ENCODE results near the gene EPB41L1.

EPB41L1 gene

GRCh38 chr20:36207602-36208001 lies 53.1 kb downstream of the EPB41L1 start:
- no peak for DNase-seq (ENCODE audit: low spot score)
- Histone ChIP-seq H3K4me3 (ENCODE audit: low read length in 2 of 2) (no peak overlapping the region), H3K9me3 (replicated peaks in 1 of 2; ENCODE audit: control insufficient read depth in 2 of 2, insufficient read depth in 1 of 2, low read depth in 1 of 2, low read length in 2 of 2) (no peaks in the 10 kb centered on the region), H2BK5ac (ENCODE audit: low read length) (no peak overlapping the region), H3K4me2 (ENCODE audit: insufficient read depth, low read length, poor library complexity, severe bottlenecking) (no peak overlapping the region), H3K36me3 (replicated peaks in 1 of 2; ENCODE audit: control insufficient read depth in 2 of 2, insufficient read depth in 2 of 2, low read length in 2 of 2) (peaks cover 4 to 86% of the 10 kb centered on the region in 2 donors), H4K91ac (ENCODE audit: low read depth, low read length, poor library complexity) (no peak overlapping the region), H3K27ac (replicated peaks; ENCODE audit: low read length) (no peak overlapping the region), H3K18ac (ENCODE audit: low read length) (no peak overlapping the region), H2AFZ (ENCODE audit: low read length) (no peak overlapping the region), H4K8ac (ENCODE audit: low read depth, low read length) (no peak overlapping the region), H3K79me1 (ENCODE audit: low read depth, low read length) (no peaks in the 10 kb centered on the region), H2BK15ac (ENCODE audit: low read length) (no peak overlapping the region), H2AK5ac (ENCODE audit: low read depth, low read length) (no peak overlapping the region), H3K27me3 (ENCODE audit: control insufficient read depth in 3 of 3, insufficient read depth in 3 of 3, low read depth in 1 of 3, low read length in 3 of 3) (no peaks in the 10 kb centered on the region), H3K23ac (ENCODE audit: low read depth, low read length, poor library complexity) (no peak overlapping the region), H3K4ac (ENCODE audit: low read length) (no peak overlapping the region), H2BK12ac (ENCODE audit: low read length) (no peak overlapping the region), H3K4me1 (ENCODE audit: control insufficient read depth in 2 of 2, insufficient read depth in 1 of 2, low read depth in 1 of 2, low read length in 2 of 2) (no peaks in the 10 kb centered on the region), H3K14ac (ENCODE audit: low read length) (no peak overlapping the region), H3K9ac (ENCODE audit: low read depth, low read length, poor library complexity) (no peak overlapping the region), H2BK120ac (ENCODE audit: low read depth, low read length) (no peak overlapping the region)
- no CpG with 5 or more reads among the region's 11 CpGs for WGBS, 2 donors (ENCODE audit: extremely low coverage in 2 of 2, insufficient read length in 2 of 2, insufficient replicate concordance in 1 of 2)

GRCh38 chr20:36208257-36208656 lies 53.7 kb downstream of the EPB41L1 start:
- Histone ChIP-seq H2BK15ac (ENCODE audit: low read length) (no peak overlapping the region), H2BK120ac (ENCODE audit: low read depth, low read length) (no peak overlapping the region), H3K4ac (ENCODE audit: low read length) (no peak overlapping the region), H3K9me3 (replicated peaks in 1 of 2; ENCODE audit: control insufficient read depth in 2 of 2, insufficient read depth in 1 of 2, low read depth in 1 of 2, low read length in 2 of 2) (no peaks in the 10 kb centered on the region), H3K4me2 (ENCODE audit: insufficient read depth, low read length, poor library complexity, severe bottlenecking) (no peak overlapping the region), H2AFZ (ENCODE audit: low read length) (no peak overlapping the region), H4K91ac (ENCODE audit: low read depth, low read length, poor library complexity) (no peak overlapping the region), H3K79me1 (ENCODE audit: low read depth, low read length) (no peaks in the 10 kb centered on the region), H3K9ac (ENCODE audit: low read depth, low read length, poor library complexity) (no peak overlapping the region), H3K4me1 (ENCODE audit: control insufficient read depth in 2 of 2, insufficient read depth in 1 of 2, low read depth in 1 of 2, low read length in 2 of 2) (no peaks in the 10 kb centered on the region), H3K4me3 (ENCODE audit: low read length in 2 of 2) (no peak overlapping the region), H3K27ac (replicated peaks; ENCODE audit: low read length) (no peak overlapping the region), H3K36me3 (replicated peaks in 1 of 2; ENCODE audit: control insufficient read depth in 2 of 2, insufficient read depth in 2 of 2, low read length in 2 of 2) (peaks cover 4 to 89% of the 10 kb centered on the region in 2 donors), H3K18ac (ENCODE audit: low read length) (no peak overlapping the region), H3K23ac (ENCODE audit: low read depth, low read length, poor library complexity) (no peak overlapping the region), H2BK12ac (ENCODE audit: low read length) (no peak overlapping the region), H3K27me3 (ENCODE audit: control insufficient read depth in 3 of 3, insufficient read depth in 3 of 3, low read depth in 1 of 3, low read length in 3 of 3) (no peaks in the 10 kb centered on the region), H2BK5ac (ENCODE audit: low read length) (no peak overlapping the region), H4K8ac (ENCODE audit: low read depth, low read length) (no peak overlapping the region), H3K14ac (ENCODE audit: low read length) (no peak overlapping the region), H2AK5ac (ENCODE audit: low read depth, low read length) (no peak overlapping the region)
- no CpG with 5 or more reads among the region's 10 CpGs for WGBS, 2 donors (ENCODE audit: extremely low coverage in 2 of 2, insufficient read length in 2 of 2, insufficient replicate concordance in 1 of 2)
- no peak for DNase-seq (ENCODE audit: low spot score)

DNA sequence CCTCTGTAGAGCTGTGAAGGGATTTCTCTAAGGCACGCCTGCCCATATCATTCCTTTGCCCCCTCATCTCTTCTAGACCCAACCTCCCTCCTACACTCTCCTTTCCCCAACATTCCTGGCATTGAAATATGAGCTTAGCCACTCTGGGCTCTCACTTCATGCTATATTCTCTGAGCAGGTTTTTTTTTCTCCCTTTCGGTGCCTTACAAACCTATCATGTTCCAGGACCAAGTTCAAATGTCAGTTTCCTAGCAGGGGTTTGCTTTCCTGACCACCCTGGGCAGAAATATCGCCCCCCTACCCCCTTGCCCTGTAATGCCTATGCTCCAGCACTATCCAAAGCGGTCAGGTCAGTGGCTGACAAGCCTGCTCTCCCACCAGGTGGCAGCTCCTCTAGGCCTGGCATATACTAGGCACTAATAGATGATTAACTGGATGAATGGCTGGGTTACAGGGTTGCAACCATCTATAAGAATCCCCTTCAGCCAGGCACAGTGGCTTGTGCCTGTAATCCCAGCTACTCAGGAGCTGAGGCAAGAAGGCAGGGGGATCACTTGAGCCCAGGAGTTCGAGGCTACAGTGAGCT lies 56.0 kb downstream of the EPB41L1 start:
- Histone ChIP-seq H2AFZ (ENCODE audit: low read length) (no peak overlapping the region), H3K4me1 (ENCODE audit: control insufficient read depth in 2 of 2, insufficient read depth in 1 of 2, low read depth in 1 of 2, low read length in 2 of 2) (no peaks in the 10 kb centered on the region), H3K27ac (replicated peaks; ENCODE audit: low read length) (no peak overlapping the region), H3K9ac (ENCODE audit: low read depth, low read length, poor library complexity) (no peak overlapping the region), H3K27me3 (ENCODE audit: control insufficient read depth in 3 of 3, insufficient read depth in 3 of 3, low read depth in 1 of 3, low read length in 3 of 3) (no peaks in the 10 kb centered on the region), H2BK5ac (ENCODE audit: low read length) (no peak overlapping the region), H2BK15ac (ENCODE audit: low read length) (no peak overlapping the region), H3K79me1 (ENCODE audit: low read depth, low read length) (no peaks in the 10 kb centered on the region), H3K14ac (ENCODE audit: low read length) (no peak overlapping the region), H2BK12ac (ENCODE audit: low read length) (no peak overlapping the region), H3K18ac (ENCODE audit: low read length) (no peak overlapping the region), H3K9me3 (replicated peaks in 1 of 2; ENCODE audit: control insufficient read depth in 2 of 2, insufficient read depth in 1 of 2, low read depth in 1 of 2, low read length in 2 of 2) (no peaks in the 10 kb centered on the region), H3K23ac (ENCODE audit: low read depth, low read length, poor library complexity) (no peak overlapping the region), H2AK5ac (ENCODE audit: low read depth, low read length) (no peak overlapping the region), H3K36me3 (replicated peaks in 1 of 2; ENCODE audit: control insufficient read depth in 2 of 2, insufficient read depth in 2 of 2, low read length in 2 of 2) (peaks cover 4 to 92% of the 10 kb centered on the region in 2 donors), H3K4me3 (ENCODE audit: low read length in 2 of 2) (no peak overlapping the region), H3K4me2 (ENCODE audit: insufficient read depth, low read length, poor library complexity, severe bottlenecking) (no peak overlapping the region), H4K91ac (ENCODE audit: low read depth, low read length, poor library complexity) (no peak overlapping the region), H2BK120ac (ENCODE audit: low read depth, low read length) (no peak overlapping the region), H4K8ac (ENCODE audit: low read depth, low read length) (no peak overlapping the region), H3K4ac (ENCODE audit: low read length) (no peak overlapping the region)
- DNase-seq (ENCODE audit: low spot score) = no peak
- WGBS, 2 donors (ENCODE audit: extremely low coverage in 2 of 2, insufficient read length in 2 of 2, insufficient replicate concordance in 1 of 2) = no CpG with 5 or more reads among the region's 5 CpGs

DNA sequence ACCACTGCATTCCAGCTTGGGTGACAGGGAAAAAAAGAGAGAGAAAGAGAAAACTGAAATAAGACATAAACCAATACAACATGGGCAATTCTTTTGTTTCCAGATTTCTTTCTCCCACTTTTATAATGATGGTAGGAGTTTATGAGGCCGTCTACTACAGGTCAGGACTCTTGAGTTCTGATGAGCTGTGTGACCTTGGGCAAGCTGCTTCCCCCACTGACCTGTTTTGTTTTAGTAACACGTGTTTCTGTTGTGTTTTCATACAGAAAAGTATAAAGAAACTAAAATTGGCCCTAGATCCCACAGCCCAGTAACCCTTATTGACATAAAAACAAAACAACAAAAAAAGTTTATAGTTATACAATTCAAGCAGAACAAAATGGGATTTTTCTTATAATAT lies 58.8 kb downstream of the EPB41L1 start:
- peaks cover 2 to 89% of the 10 kb centered on the region in 2 donors for H3K36me3 ChIP-seq (replicated peaks in 1 of 2; ENCODE audit: control insufficient read depth in 2 of 2, insufficient read depth in 2 of 2, low read length in 2 of 2)
- no peak overlapping the region for H3K14ac ChIP-seq (ENCODE audit: low read length)
- H2AK5ac ChIP-seq (ENCODE audit: low read depth, low read length) = no peak overlapping the region
- no peak overlapping the region for H3K9ac ChIP-seq (ENCODE audit: low read depth, low read length, poor library complexity)
- no peaks in the 10 kb centered on the region for H3K4me1 ChIP-seq (ENCODE audit: control insufficient read depth in 2 of 2, insufficient read depth in 1 of 2, low read depth in 1 of 2, low read length in 2 of 2)
- no peak overlapping the region for H4K8ac ChIP-seq (ENCODE audit: low read depth, low read length)
- H2BK5ac ChIP-seq (ENCODE audit: low read length) = no peak overlapping the region
- no peak overlapping the region for H3K4me3 ChIP-seq (ENCODE audit: low read length in 2 of 2)
- no peak overlapping the region for H2AFZ ChIP-seq (ENCODE audit: low read length)
- no peak overlapping the region for H3K23ac ChIP-seq (ENCODE audit: low read depth, low read length, poor library complexity)
- no peak overlapping the region for H3K18ac ChIP-seq (ENCODE audit: low read length)
- no peaks in the 10 kb centered on the region for H3K27me3 ChIP-seq (ENCODE audit: control insufficient read depth in 3 of 3, insufficient read depth in 3 of 3, low read depth in 1 of 3, low read length in 3 of 3)
- H3K4ac ChIP-seq (ENCODE audit: low read length) = no peak overlapping the region
- no peak overlapping the region for H3K4me2 ChIP-seq (ENCODE audit: insufficient read depth, low read length, poor library complexity, severe bottlenecking)
- WGBS, 2 donors (ENCODE audit: extremely low coverage in 2 of 2, insufficient read length in 2 of 2, insufficient replicate concordance in 1 of 2) = no CpG with 5 or more reads among the region's 2 CpGs
- H2BK12ac ChIP-seq (ENCODE audit: low read length) = no peak overlapping the region
- H3K9me3 ChIP-seq (replicated peaks in 1 of 2; ENCODE audit: control insufficient read depth in 2 of 2, insufficient read depth in 1 of 2, low read depth in 1 of 2, low read length in 2 of 2) = no peaks in the 10 kb centered on the region
- no peak overlapping the region for H3K27ac ChIP-seq (replicated peaks; ENCODE audit: low read length)
- H3K79me1 ChIP-seq (ENCODE audit: low read depth, low read length) = no peaks in the 10 kb centered on the region
- no peak overlapping the region for H2BK120ac ChIP-seq (ENCODE audit: low read depth, low read length)
- no peak overlapping the region for H4K91ac ChIP-seq (ENCODE audit: low read depth, low read length, poor library complexity)
- no peak for DNase-seq (ENCODE audit: low spot score)
- H2BK15ac ChIP-seq (ENCODE audit: low read length) = no peak overlapping the region

Data from neuronal stem cell (in vitro differentiated cells).